ENCODE results near the gene ABCG8.

DNA sequence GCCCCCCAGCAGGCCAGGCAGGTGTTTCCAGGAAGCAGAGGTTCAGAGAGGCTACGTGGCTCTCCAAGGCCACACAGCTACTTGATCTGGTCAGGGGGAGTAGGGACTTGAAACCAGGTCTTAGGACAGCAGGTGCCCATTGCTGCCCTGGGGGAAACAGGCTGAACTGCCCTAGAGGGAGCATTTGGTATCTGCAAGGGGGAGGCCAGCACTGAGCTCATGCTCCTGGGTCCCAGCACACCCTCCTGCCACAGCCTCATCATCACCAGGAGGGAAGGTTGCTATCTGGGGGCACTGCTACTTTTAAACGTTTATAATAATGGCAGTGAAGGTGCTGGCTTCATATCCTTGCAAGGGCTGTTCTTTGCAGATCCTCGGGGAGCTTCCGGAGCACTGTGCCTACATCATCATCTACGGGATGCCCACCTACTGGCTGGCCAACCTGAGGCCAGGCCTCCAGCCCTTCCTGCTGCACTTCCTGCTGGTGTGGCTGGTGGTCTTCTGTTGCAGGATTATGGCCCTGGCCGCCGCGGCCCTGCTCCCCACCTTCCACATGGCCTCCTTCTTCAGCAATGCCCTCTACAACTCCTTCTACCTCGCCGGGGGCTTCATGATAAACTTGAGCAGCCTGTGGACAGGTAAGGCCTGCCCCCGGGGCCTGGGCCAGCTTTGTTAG is 36.1 kb downstream of the ABCG8 start:
- TF ChIP-seq POLR2A (IDR thresholded peaks at IDR 0.05), result no peak
- TF ChIP-seq, protein P1, sequence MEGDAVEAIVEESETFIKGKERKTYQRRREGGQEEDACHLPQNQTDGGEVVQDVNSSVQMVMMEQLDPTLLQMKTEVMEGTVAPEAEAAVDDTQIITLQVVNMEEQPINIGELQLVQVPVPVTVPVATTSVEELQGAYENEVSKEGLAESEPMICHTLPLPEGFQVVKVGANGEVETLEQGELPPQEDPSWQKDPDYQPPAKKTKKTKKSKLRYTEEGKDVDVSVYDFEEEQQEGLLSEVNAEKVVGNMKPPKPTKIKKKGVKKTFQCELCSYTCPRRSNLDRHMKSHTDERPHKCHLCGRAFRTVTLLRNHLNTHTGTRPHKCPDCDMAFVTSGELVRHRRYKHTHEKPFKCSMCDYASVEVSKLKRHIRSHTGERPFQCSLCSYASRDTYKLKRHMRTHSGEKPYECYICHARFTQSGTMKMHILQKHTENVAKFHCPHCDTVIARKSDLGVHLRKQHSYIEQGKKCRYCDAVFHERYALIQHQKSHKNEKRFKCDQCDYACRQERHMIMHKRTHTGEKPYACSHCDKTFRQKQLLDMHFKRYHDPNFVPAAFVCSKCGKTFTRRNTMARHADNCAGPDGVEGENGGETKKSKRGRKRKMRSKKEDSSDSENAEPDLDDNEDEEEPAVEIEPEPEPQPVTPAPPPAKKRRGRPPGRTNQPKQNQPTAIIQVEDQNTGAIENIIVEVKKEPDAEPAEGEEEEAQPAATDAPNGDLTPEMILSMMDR (IDR thresholded peaks at IDR 0.05), result no peak
